Cortex of kidney (tissue), 1 donor: Measurements from ENCODE around the gene DLG2.

ENCODE experiments used
- DNase-seq: peaks from one replicate; lab custom pipeline; 2025; lab: John Stamatoyannopoulos, UW

DLG2 gene

DNA sequence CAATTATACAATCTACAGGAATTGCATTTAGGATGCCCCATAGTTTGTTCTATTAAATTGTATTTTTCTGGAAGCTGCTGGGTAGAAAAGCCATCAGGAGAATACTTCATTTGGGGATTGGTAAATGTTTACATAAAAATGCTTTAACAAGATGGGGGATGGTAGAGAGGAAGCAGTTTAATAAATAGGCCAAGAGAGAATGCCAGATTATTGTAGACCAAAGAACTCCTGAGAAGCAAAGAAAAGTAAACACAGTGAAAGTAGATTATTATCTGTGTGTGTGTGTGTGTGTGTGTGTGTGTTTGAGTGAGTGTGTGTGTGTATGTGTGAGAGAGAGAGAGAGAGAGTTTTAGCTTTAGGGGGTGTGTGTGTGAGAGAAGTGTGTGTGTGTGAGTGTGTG lies 1520.6 kb downstream of the DLG2 start:
- no peak for DNase-seq

DNA sequence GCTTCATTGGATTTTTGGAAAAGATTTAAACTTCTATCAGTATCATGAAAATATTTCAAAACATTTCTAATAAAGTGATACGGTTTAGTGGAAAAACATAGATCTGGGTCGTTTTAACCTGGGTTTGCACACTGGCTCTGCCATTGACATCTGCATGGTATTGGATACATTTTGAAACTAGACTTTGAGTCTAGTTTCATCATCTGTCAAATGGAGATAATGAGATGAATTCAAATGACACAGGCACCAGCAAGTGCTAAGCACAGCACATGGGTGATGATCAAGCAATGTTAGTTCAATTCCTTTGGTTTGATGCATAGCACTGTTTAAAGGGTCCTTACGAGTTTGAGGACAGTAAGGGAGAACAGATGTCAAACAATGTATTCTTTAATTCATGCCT lies 1522.0 kb downstream of the DLG2 start:
- no peak for DNase-seq

DNA sequence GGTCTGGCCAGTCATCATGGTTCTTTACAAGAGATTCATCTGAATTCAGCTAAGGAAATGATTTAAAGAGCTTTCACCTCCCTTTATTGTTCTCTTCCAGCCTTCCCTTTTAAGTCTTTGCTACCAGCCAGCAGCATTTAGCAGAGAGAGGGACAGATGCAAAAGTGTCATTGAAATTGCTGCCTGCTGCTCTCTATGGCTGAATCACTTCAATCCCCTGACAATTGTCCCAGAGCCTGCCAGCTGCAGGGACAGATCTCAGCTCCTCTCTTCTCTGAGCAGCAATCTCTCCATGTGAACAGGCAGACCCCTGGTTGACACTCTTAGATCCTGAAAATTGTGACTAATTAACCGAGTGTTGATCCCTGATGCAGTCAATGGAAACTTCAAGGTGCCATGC lies 1524.0 kb downstream of the DLG2 start:
- no peak for DNase-seq

DNA sequence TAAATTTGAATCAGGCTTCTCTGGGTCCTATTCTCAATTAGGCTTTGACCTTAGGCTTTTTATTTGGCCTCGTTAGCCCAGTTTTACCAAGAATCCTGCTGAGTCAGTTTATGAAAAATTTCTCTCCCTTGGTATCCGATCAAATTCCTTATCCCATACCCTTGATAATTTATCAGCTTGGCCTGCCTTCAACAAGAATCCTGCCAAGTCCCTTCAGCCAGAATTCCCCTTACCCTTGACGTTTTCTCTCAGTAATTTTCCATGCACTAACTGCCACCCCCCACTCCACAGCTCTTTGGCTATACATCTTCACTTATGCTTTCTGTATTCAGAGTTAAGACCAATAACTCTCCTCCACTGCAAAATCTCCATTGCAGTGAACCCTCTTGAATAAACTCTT lies 1530.0 kb downstream of the DLG2 start:
- no peak for DNase-seq

DNA sequence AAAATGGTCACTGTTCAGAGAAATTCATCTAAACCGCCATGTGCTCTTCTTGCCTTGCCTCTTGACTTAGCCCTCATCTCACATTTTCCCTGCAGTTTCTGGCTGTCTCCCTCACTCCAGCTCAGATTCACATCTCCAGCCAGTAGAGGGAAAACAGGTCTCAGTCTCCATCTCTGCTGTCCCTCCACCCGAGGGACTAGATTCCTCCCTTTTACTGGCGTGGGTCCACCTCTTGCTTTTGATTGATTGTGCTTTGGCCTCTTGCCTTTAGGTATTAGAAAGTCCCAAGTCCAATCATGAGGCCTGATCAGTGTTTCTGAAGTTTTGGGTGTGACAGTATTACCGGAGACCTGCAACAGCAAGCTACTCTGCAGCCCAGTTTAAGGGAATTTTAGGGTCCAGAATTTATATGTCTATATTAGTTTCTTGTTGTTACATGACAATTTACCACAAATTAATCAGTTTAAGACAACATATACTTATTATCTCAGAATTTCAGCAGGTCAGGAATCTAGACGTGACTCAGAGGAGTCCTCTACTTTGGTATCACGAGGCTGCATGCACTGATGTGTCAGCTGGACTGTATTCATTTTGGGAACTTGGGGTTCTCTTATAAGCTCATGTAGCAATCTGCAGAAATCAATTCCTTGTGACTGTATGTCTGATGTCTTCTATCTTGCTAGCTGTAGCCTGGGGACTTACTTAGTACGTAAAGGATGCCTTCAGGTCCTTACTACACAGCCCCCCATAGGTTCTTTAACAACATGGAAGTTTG lies 1535.7 kb downstream of the DLG2 start:
- no peak for DNase-seq

DNA sequence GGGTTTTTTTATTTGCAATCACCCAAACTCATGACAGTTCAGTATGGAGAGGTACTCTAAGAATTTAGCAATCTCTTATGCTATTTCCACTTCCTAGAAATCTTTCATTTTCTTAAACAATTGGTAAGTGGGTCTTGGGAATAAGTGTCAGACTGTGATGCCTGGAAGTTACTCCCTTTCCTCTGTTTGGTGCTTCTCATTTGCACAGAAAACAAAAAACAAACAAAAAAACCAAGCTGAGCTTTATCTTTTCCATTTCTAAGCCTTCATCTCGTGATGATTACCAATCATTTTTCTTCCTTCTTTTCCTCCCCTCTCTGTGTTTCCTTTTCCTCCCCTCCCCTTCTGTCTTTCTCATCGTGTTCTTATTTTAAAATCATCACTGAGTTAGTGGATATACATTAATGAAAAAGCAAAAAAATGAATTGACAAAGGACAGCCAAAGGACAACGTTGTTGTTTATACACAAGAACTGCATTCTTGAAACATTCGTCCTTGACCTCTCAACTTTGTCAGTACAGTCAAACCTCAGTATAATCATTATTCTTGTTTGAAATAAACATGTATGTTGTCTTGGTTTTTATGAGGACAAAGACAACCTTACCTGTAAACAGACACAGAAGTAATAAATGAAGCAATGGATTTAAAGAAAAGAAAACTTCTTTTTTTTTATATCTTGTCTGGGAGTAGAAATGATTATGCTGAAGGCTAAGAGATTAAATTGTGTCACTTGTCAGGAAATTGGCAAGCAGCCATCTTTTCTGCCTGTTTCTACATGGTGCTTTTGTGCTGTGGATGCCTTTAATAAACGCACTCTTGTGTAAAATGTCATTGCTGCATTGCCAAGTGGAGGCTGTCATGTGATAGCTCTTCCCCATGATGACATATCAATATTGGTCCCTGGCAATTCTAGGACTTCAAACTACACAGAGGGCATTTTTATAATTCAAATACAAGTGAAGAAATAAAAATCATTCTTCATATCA lies 1537.8 kb downstream of the DLG2 start:
- DNase-seq, result no peak

DNA sequence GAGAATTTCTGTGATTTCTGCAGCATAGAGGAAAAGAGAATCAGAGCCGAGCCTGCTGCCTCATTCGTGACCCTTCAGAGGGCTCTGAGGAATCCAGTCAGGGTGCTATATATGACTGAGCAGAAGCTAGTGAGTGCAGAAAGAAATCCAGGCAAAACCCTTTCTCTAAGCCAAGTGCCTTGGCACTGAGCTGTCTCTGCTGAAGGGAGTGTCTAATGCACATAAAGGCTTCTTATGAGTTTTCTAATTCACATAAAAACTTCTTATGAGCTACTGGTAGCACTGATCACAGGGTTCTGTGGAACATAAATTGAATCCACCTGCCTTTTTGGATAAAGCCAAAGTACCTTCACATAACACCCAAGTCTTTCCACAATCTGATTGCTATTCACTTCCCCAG lies 1555.3 kb downstream of the DLG2 start:
- no peak for DNase-seq

DNA sequence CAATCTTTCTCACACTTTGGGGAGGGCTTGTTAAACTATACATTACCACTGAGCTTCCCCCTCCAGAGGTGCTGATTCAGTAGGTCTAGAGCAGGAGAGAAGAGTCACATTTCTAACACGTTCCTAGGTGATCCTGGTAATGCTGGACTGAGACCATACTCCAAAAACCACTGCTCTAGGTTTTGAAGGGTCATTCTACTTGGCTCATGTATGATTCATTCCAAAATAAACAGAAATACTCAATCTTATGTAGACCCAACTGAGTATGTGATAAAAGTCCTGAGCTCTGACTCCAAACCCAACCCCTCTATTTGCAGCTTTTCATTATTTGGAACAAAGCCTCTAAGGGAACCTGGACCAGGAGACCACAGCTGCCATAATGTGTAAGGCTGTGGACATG lies 1558.1 kb downstream of the DLG2 start:
- no peak for DNase-seq

DNA sequence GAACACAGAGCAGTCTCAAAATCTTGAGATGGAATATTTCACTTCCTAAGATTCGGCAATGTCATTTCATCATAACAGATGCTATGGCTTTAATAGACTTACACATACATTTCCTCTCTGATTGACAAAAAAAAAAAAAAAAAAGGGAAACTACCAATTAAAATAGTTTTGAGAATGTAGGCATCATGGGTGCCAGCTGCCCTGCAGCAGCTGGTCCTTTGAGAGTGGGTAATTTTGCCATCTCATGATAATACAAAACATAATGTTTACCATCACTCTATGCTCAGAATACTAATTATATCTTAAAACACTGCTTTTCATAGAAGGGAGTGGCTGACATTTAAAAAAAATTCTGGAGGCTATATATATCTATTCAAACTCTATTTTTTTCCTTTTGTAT lies 1565.4 kb downstream of the DLG2 start:
- no peak for DNase-seq

DNA sequence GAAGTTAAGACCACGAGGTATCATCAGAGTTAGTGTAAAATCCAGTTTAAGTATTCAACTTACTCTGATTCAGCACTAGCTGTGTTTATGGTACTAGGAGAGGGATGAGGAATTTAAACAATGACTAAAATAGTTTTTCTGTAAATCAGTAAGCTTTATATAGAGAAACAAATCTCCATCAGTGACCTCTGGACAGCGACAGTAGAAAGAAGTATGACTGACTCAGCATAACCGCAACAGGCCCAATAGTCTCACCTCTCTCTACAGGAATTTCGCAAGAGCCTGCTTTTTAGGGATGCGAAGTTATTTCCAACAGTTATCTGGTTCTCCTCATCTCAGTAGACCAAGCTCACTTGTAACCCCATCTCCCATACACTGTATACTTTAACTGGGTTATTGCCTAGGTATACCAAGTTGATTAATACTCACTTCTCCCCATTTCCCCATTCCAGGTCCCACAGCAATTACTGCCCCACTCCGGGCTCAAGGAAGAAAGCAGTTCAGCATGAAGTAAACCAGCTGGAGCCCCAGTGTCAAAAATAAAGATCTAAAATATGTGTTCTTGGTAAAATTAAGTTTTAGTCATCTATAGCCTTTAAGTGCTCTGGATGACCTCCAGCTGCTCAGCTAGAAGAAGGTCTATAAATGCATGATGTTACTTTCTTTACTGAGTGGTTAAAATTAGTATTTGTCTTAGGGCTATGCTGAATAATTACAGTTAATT lies 1570.3 kb downstream of the DLG2 start:
- DNase-seq, result no peak

DNA sequence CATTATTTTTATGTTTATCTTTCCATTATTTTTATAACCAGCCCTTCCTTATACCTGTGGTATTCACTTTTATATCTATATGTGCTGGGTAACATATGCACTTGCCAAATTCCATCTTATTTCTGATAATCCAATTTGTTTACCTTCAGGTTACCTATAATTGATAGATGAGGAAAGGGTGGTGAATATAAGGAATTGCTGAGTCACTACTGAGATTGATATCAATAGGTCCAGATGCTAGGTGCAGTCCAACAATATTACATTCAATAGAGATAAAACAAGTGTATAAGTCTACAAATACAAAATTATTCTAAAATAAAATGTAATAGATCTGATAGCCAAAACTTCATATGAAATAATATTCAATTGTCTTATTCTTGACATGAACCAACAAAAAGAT lies 1582.0 kb downstream of the DLG2 start:
- DNase-seq, result no peak

DNA sequence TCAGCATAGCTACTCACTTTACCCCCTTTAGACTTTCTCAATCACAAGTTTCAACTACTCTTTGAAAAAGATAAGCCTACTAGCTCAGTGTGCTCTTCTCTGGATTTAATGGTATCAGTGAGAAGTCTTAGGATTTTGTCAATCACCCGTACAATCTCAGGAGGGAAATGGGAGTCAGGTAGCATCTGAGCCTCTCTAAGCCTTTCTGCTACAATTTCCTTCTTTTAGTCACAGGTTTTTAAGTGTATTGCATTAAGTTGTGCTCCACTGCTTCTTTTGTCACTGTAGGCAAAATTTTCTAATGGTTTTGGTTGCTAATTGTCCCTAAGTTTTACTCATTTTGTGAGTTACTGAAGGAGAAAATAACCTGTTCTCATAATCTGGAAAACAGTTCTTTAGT lies 1582.4 kb downstream of the DLG2 start:
- DNase-seq, result no peak

DNA sequence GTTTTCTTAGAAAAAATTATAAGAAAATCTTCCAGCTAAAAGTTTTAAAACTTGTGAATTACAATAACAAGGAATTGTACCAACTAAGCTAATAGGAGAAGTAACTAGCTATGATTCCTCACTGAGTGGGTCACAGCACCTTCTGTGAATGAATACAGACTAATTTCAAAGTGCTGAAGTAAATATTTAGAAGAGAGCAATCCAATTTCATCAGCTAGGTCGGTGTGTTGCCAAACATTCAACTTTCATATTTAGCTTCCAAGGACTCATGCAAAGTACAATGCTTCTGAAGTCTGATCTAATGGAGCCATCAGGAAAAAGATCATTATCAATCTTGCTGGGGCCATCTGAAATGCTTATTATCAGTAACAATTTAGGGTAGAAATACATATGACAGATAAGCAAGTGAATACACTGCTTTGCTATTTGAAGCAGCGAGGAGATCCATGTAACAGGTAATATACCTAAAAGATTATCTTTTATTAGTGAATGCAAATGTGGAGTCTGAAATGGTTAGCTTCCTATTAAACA lies 1590.4 kb downstream of the DLG2 start:
- DNase-seq, result no peak

DNA sequence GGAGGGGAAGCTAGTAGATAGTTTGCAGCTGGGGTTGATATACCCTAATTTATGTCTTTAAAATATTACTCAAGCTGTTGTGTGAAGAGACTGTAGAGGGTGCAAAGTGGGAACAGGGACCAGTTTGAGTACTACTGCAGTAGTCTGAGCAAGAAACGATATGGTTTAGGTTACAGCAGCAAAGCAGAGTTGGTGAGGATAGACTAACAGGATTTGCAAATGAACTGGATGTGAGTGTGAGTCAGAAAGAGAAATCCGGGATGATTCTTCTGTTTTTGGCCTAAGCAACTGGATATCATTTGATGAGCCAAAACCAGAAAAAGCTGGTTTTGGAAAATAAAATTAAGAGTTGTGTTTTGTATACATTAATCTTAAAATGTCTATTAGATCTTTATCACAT lies 1591.5 kb downstream of the DLG2 start:
- no peak for DNase-seq

DNA sequence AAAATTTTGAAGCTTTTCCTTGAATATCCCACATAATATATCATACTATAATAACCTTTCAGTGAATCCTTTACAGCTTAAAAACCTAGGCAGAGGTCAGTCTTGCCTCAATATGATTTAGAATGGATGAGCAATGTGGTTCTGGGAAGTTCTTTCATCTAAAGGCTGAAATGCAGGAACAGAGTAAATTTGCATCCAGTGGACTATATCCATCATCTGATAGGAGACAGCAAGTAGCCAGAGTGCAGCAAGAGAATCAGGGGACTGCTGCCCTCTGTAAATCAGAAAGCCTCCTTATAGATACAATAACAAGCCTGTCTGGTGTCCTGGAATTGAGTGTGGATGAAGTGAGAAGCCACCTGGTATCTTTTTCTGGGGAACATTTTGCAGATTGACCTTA lies 1592.7 kb downstream of the DLG2 start:
- no peak for DNase-seq

DNA sequence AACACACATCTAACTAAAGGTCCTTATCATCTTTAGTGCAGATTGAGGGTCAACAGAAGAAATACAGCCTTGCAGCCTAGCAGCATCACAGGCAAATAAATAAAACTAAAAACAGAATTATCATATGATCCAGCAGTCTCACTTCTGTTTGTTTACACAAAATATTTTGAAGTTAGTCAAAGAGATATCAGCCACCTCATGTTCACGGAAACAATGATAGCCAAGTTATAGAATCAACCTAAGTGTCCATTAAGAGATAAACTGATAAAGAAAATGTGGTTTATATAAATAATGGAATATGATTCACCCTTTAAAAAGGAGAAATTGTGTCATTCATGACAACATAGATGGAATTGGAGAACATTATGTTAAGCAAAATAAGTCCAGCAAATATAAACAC lies 1602.9 kb downstream of the DLG2 start:
- DNase-seq, result no peak

DNA sequence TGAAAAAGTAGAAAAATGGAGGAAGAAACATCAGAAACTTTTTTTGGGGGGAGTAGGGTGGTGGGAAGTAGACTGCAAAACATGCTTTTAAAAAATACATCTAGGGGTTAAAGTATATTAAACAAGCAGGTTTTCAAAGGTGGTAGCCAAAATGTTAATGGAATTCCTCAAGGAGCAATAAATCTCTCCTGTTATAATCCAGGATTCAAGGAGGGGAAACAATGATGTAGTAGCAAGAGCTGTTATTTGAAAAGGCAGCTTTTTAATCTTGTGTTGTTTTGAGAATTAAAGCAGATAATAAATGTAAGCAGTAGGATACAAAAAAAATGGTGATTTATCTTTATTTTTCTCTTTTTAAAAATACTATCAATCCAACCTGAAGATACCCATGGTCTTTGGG lies 1604.4 kb downstream of the DLG2 start:
- no peak for DNase-seq

DNA sequence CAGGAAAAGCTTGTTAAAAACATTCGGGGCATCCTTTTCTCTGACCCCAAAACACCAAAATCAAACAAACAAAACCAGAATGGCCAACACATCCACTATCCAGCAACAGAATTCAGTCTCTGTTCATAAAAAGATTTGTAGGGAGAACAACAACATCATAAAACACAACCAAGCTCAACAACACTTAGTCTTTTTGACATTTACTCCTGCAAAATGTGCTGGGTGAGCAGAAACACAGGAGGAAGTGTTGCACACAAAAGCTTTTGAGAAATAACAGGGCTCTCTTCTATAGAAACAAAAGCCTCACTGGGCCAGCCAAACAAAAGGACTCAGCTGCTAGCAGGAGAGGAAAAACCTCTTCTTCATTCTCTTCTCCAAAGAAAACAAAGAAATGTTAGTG lies 1604.9 kb downstream of the DLG2 start:
- no peak for DNase-seq

DNA sequence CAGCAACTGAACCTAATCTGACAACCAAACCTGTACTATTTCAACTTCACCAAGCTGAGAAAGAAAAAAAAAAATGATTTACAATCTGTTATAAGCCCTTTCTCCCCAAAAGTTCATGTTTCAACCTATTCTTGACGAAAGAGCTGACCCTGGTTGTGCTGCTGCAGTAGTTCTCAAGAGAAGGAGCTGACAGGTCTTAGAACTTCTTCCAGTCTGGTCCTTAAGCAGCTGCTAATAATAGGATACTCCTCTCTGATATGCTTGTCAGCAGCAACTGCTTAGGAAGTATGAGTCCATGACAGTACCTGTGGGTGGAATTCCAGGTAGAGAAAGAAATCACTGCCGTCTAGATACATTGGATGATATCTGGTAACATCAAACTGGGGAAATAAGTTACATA lies 1605.9 kb downstream of the DLG2 start:
- no peak for DNase-seq

DNA sequence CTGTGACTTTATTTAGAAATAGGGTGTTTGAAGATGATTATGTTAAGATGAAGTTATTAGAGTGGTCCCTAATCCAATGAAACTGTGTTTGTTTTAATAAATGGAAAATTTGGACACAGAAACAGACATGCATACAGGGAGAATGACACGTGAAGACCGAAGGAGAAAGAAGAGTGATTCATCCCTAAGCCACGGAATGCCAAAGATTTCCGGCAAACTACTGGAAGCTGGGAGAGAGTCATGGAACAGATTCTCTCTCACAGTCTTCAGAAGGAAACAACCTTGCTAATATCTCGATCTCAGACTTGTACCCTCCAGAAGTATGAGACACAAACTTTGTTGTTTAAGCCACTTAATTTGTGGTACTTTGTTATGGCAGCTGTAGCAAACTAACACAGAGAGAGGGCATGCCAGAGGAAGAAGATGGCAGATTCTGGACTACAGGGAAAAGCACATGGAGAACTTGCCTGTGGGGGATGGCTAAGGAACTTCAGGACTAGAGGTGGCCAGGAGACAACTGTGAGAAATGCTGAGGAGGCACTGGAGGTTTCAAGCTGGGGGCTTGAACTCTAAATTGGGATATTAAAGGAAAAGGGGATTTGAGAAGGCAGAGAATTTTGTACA lies 1607.5 kb downstream of the DLG2 start:
- DNase-seq, result no peak

DNA sequence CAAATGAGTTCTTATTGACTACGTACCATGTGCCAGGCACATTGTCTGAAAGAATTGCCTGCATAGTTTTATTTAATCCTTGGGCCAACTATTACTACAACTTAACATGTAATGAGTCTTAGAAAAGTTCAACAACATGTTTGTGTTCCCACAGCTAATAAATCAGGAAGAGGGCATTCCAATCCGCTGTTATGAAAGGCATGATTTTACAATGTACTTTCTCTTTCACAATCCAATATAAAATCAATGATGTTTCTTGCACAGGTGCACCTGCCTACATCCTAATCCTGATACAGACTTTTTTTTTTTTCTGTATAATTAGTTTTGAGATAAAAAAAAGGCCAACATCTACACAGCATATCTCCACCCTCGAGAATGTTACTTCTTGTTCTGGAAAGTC lies 1612.6 kb downstream of the DLG2 start:
- DNase-seq, result no peak
